ENCODE results near the gene DNM1.

DNA sequence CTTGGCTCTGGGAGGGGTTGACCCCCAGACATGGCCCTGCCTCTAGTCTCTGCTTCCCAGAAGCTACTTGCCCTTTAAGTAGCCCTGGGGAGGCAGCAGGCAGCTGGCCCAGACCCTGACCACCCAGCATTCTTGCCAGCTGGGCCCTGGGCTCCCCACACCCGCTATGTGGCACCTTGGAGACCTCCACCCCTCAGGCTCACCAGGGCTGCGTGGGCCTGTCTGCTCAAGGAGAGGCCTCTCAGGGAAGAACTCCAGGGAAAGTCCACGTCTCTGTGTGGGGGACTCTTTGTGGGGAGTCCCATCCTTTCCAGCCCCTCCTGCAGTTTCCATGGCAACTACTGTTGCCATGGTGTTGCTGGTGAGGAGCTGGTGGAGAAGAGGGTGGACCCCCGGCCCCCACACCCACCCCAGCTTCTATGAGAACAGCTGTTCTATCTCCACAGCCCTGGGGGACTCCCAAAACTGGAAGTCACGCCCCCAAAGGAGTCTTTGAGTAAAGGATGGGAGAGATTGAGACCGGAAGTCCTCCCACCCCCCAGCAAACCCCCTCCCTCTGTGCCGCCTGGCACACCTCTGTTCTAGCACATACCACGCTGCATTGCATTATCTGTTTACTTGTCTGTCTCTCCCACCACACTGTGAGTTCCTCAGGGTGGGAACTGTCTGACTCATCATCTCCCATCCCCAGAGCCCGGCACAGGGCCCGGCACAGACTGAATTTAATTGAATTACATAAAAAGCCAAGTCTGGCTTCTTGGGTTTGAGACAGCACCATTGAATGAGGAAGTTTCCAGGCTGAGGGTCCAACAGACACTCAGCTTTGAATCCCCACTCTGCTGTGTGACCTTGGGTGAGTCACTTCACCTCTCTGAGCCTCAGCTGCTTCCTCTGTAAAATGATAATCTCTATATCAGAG lies 12.6 kb downstream of the DNM1 start:
- TF ChIP-seq, protein P1, sequence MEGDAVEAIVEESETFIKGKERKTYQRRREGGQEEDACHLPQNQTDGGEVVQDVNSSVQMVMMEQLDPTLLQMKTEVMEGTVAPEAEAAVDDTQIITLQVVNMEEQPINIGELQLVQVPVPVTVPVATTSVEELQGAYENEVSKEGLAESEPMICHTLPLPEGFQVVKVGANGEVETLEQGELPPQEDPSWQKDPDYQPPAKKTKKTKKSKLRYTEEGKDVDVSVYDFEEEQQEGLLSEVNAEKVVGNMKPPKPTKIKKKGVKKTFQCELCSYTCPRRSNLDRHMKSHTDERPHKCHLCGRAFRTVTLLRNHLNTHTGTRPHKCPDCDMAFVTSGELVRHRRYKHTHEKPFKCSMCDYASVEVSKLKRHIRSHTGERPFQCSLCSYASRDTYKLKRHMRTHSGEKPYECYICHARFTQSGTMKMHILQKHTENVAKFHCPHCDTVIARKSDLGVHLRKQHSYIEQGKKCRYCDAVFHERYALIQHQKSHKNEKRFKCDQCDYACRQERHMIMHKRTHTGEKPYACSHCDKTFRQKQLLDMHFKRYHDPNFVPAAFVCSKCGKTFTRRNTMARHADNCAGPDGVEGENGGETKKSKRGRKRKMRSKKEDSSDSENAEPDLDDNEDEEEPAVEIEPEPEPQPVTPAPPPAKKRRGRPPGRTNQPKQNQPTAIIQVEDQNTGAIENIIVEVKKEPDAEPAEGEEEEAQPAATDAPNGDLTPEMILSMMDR (IDR thresholded peaks at IDR 0.05): no peak
- TF ChIP-seq POLR2A (IDR thresholded peaks at IDR 0.05) (no peak), EP300 (IDR thresholded peaks at IDR 0.05) (no peak)
